Osteocyte (in vitro differentiated cells): Measurements from ENCODE around the gene B3GALT5. TPM values are rescaled to one million over a fixed set of nuclear protein-coding genes. Genes with fewer than 3 reads are reported as not detected.

Experiments used
- DNase-seq: peaks from one replicate; pipeline ENCODE4 v3.0.0; 2021; ENCODE audit warnings: mixed read lengths; ENCODE audit not compliant: unreplicated experiment; ENCODE audit errors: extremely low spot score
- H3K27ac Mint-ChIP-seq: one replicate; pipeline ENCODE4 v1.8.0; 2021; ENCODE audit warnings: mild to moderate bottlenecking, mixed read lengths; ENCODE audit not compliant: unreplicated experiment
- H3K27me3 Mint-ChIP-seq: one replicate; pipeline ENCODE4 v1.8.0; 2021; ENCODE audit warnings: mixed read lengths; ENCODE audit not compliant: unreplicated experiment
- H3K36me3 Mint-ChIP-seq: one replicate; pipeline ENCODE4 v1.8.0; 2021; ENCODE audit warnings: mixed read lengths; ENCODE audit not compliant: unreplicated experiment
- H3K4me1 Mint-ChIP-seq: one replicate; pipeline ENCODE4 v1.8.0; 2021; ENCODE audit warnings: mixed read lengths; ENCODE audit not compliant: unreplicated experiment
- H3K4me3 Mint-ChIP-seq: one replicate; pipeline ENCODE4 v1.8.0; 2021; ENCODE audit warnings: mild to moderate bottlenecking, moderate library complexity, mixed read lengths; ENCODE audit not compliant: unreplicated experiment
- H3K9me3 Mint-ChIP-seq: one replicate; pipeline ENCODE4 v1.8.0; 2021; ENCODE audit warnings: mixed read lengths; ENCODE audit not compliant: unreplicated experiment
- total RNA-seq: library from RNA; stranded (reverse); gene quantifications from 2 replicates; pipeline ENCODE4 v1.2.1, GENCODE V29; 2021
- TF ChIP-seq, protein P1 (sequence below): fragments of 200-600 bp; sonication (generic); IDR thresholded peaks from 2 replicates; pipeline ENCODE4 v1.5.0; 2021; ENCODE audit warnings: antibody characterized with exemption, mild to moderate bottlenecking, moderate library complexity

Gene B3GALT5
- total RNA-seq, 1 donor from 2014 or later, result not detected

DNA sequence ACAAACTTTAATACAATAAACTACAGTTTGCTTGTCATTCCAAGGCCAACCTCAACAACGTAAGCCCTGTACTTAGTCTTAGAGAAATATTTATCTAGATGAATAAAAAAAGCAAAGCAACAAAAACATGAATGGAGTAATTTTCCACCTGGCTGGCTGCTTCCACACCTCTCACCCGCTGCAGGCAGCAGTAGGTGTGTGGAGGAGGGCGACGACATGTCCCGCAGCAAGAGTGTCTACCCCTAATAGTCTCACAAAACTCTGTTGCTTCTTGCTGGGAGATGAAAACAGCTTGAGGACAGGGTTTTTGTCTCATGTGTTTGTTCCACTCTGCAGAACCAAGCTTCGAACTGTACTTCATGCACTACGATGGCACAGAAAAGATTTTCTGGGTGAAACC, 83.5 kb downstream of the B3GALT5 start:
- Mint-ChIP-seq H3K9me3 (no peaks in the 10 kb centered on the region), H3K27ac (no peak overlapping the region), H3K4me1 (no peaks in the 10 kb centered on the region), H3K27me3 (no peaks in the 10 kb centered on the region), H3K36me3 (no peaks in the 10 kb centered on the region), H3K4me3 (no peak overlapping the region)
- TF ChIP-seq, protein P1, sequence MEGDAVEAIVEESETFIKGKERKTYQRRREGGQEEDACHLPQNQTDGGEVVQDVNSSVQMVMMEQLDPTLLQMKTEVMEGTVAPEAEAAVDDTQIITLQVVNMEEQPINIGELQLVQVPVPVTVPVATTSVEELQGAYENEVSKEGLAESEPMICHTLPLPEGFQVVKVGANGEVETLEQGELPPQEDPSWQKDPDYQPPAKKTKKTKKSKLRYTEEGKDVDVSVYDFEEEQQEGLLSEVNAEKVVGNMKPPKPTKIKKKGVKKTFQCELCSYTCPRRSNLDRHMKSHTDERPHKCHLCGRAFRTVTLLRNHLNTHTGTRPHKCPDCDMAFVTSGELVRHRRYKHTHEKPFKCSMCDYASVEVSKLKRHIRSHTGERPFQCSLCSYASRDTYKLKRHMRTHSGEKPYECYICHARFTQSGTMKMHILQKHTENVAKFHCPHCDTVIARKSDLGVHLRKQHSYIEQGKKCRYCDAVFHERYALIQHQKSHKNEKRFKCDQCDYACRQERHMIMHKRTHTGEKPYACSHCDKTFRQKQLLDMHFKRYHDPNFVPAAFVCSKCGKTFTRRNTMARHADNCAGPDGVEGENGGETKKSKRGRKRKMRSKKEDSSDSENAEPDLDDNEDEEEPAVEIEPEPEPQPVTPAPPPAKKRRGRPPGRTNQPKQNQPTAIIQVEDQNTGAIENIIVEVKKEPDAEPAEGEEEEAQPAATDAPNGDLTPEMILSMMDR, result no peak
- DNase-seq, result no peak

DNA sequence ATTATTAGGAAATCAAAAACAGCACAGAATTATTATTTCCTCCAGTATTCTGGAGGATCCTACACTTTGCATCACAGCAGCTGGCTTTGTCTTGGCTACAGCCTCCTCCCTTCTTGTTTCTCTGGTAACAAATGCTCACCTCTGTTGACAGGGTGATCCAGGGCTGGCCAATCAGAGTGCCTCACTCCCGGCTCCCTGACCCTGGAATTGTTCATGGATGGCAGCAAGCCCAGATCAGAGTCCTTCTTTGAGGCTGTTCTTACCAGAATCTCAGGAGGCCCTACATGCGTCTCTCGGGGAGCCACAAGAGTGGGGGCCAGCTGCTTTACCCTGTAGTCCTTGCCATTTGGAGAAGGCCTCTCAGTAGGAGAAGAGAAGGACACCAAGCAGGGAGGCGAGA, 83.9 kb downstream of the B3GALT5 start:
- H3K4me1 Mint-ChIP-seq, result no peaks in the 10 kb centered on the region
- no peaks in the 10 kb centered on the region for H3K27me3 Mint-ChIP-seq
- TF ChIP-seq, protein P1, result no peak
- H3K27ac Mint-ChIP-seq, result no peak overlapping the region
- no peak for DNase-seq
- no peaks in the 10 kb centered on the region for H3K36me3 Mint-ChIP-seq
- no peak overlapping the region for H3K4me3 Mint-ChIP-seq
- H3K9me3 Mint-ChIP-seq, result no peaks in the 10 kb centered on the region

DNA sequence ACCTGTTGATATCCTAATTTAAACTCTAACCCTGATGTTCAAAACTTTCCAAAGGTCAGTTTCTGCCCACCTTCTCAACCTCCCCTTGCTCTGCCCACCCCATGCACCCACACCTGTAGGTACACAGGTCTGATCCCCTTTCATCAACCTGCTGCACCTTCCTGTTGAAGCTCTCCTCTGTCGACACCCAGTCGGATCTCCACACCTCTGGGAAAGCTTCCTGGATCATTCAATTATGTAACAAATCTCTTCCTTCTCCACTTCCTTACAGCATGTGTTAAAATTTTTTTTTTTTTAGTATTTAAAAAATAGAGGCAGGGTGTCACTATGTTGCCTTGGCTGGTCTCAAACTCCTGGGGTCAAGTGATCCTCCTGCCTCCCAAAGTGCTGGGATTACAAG, 87.6 kb downstream of the B3GALT5 start:
- no peak overlapping the region for H3K4me3 Mint-ChIP-seq
- no peaks in the 10 kb centered on the region for H3K36me3 Mint-ChIP-seq
- TF ChIP-seq, protein P1, result no peak
- no peak overlapping the region for H3K27ac Mint-ChIP-seq
- peaks cover 3% of the 10 kb centered on the region for H3K27me3 Mint-ChIP-seq
- no peaks in the 10 kb centered on the region for H3K9me3 Mint-ChIP-seq
- no peaks in the 10 kb centered on the region for H3K4me1 Mint-ChIP-seq
- no peak for DNase-seq

DNA sequence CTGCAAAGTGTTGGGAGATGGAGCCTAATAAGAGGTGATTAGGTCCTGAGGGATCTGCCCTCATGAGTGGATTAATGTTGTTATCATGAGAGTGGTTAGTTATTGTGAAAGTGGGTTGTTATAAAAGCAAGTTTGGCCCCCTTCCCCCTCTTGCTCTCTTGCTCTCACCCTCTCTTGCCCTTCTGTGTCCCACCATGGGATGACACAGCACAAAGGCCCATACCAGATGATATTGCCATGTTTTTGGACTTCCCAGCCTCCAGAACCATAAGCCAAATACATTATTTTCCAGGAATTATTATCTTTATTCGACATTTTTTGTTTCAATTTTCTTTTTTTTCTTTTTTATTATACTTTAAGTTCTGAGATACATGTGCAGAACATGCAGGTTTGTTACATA, 90.8 kb downstream of the B3GALT5 start:
- peaks cover 6% of the 10 kb centered on the region for H3K27me3 Mint-ChIP-seq

DNA sequence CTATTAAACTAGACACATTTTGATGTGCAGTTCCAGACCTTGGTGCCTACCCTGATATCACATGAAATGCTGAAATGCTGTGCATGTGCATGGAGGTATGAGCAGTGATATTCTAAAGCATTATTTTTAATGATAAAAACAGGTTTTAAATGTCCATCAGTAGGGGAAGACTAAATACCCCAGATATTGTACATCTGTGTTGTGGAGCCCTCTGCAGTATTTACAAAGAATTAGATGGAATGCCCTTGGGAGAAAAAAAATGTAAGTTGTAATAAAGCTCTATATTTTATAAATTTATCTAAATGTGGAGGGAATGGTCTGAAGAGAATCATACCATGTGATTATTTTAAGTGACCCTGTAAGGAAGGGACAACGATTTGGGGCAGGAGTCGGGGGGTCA, 93.1 kb downstream of the B3GALT5 start:
- H3K27ac Mint-ChIP-seq, result no peak overlapping the region
- H3K36me3 Mint-ChIP-seq, result no peaks in the 10 kb centered on the region
- DNase-seq, result no peak
- no peaks in the 10 kb centered on the region for H3K4me1 Mint-ChIP-seq
- H3K9me3 Mint-ChIP-seq, result no peaks in the 10 kb centered on the region
- TF ChIP-seq, protein P1, result no peak
- peaks cover 6% of the 10 kb centered on the region for H3K27me3 Mint-ChIP-seq
- no peak overlapping the region for H3K4me3 Mint-ChIP-seq

More for the DNA sequence above, 90.8 kb downstream of the B3GALT5 start:
- DNase-seq, result no peak
- TF ChIP-seq, protein P1, result no peak
- H3K27ac Mint-ChIP-seq, result no peak overlapping the region
- no peaks in the 10 kb centered on the region for H3K36me3 Mint-ChIP-seq
- H3K9me3 Mint-ChIP-seq, result no peaks in the 10 kb centered on the region
- H3K4me1 Mint-ChIP-seq, result no peaks in the 10 kb centered on the region
- no peak overlapping the region for H3K4me3 Mint-ChIP-seq
